HCT116 (cell line): ENCODE data around the gene UBAP1L. TPM values are rescaled to one million over a fixed set of nuclear protein-coding genes. Genes with fewer than 3 reads are reported as not detected.

ENCODE experiments used
- ATAC-seq: fragments of 200-7000 bp; cut with Tn5 transposase; 2 replicates; pipeline ENCODE4 v1.9.1; 2020; ENCODE audit warnings: mild to moderate bottlenecking, moderate library complexity
- BruUV-seq: library from RNA; stranded (reverse); fragments of 400-500 nt; replicated peaks from 2 replicates; lab custom pipeline; 2021; lab: Mats Ljungman, UMichigan
- CTCF ChIA-PET: fragments of 300-600 bp; sonication (Branson Sonifier 250); formaldehyde crosslinking; loops from one replicate; lab custom pipeline; 2021; ENCODE audit warnings: antibody characterized with exemption; lab: Charles Lee
- POLR2A ChIA-PET: fragments of 300-600, 350-600 bp; sonication (Branson Sonifier 250); formaldehyde crosslinking; loops from one replicate; lab custom pipeline; 2021; ENCODE audit warnings: antibody characterized with exemption; lab: Charles Lee
- RAD21 ChIA-PET, 2 experiments: fragments of 300-600 bp; sonication (Branson Sonifier 250); formaldehyde crosslinking; loops; one replicate each; lab custom pipeline; 2023; ENCODE audit warnings: low total read pairs in 2 of 2; ENCODE audit not compliant: uncharacterized antibody in 2 of 2, unreplicated experiment in 2 of 2, low non-redundant PET in 1 of 2; lab: Charles Lee
- DNase-seq: peaks from one replicate; pipeline ENCODE4 v3.0.0-alpha.2; 2010; ENCODE audit warnings: low read depth, low spot score
- H2AFZ ChIP-seq: fragments of 200-600 bp; shearing (Covaris generic), sonication (generic); 2 replicates; pipeline ENCODE4 v1.6.1; 2017; ENCODE audit warnings: low read depth, mixed run types, mixed read lengths, antibody characterized with exemption, low read length; ENCODE audit not compliant: poor library complexity, severe bottlenecking
- H3K27ac ChIP-seq: 2 replicates; pipeline ENCODE4 v1.5.1; 2012; ENCODE audit warnings: low read depth, low read length
- H3K27me3 ChIP-seq: fragments of 200-600 bp; sonication (generic); 2 replicates; pipeline ENCODE4 v1.6.1; 2016; ENCODE audit warnings: mixed run types, low read length, mixed read lengths; ENCODE audit not compliant: insufficient read depth
- H3K36me3 ChIP-seq, 2 experiments: fragments of 200-500 bp in 1 of 2; fragments of 200-600 bp in 1 of 2; sonication (Bioruptor generic) in 1 of 2; sonication (generic) in 1 of 2; 2 replicates each; pipeline versions ENCODE4 v1.5.1 to v1.6.1; 2014 to 2016; ENCODE audit warnings: low read length in 2 of 2, inconsistent platforms in 1 of 2, mixed read lengths in 1 of 2, mixed run types in 1 of 2; ENCODE audit not compliant: insufficient read depth in 2 of 2, control insufficient read depth in 1 of 2
- H3K4me1 ChIP-seq, 2 experiments: fragments of 200-600 bp in 1 of 2; sonication (generic) in 1 of 2; 2 replicates each; pipeline versions ENCODE4 v1.5.1 to v1.6.1; 2012 to 2017; ENCODE audit warnings: low read length in 2 of 2, inconsistent platforms in 1 of 2, mild to moderate bottlenecking in 1 of 2, mixed read lengths in 1 of 2, mixed run types in 1 of 2, moderate library complexity in 1 of 2; ENCODE audit not compliant: insufficient read depth in 2 of 2, control insufficient read depth in 1 of 2
- H3K4me2 ChIP-seq: fragments of 200-600 bp; sonication (generic); 2 replicates; pipeline ENCODE4 v1.6.1; 2017; ENCODE audit warnings: mixed run types, low read length, mixed read lengths
- H3K4me3 ChIP-seq, 2 experiments: fragments of 200-600 bp in 1 of 2; sonication (generic) in 1 of 2; replicated peaks in 1 of 2; 2 replicates each; pipeline ENCODE4 v1.5.1; 2011 to 2016; ENCODE audit warnings: low read length in 2 of 2, control low read depth in 1 of 2, low read depth in 1 of 2, mild to moderate bottlenecking in 1 of 2, mixed read lengths in 1 of 2, mixed run types in 1 of 2
- H3K79me2 ChIP-seq: fragments of 200-600 bp; sonication (generic); 2 replicates; pipeline ENCODE4 v1.6.1; 2017; ENCODE audit warnings: mild to moderate bottlenecking, mixed run types, low read length, moderate library complexity, mixed read lengths; ENCODE audit not compliant: insufficient read depth
- H3K9ac ChIP-seq: fragments of 200-600 bp; sonication (generic); 2 replicates; pipeline ENCODE4 v1.6.1; 2016; ENCODE audit warnings: low read length, mixed read lengths
- H3K9me2 ChIP-seq: fragments of 200-600 bp; sonication (generic), shearing (Covaris generic); 2 replicates; pipeline ENCODE4 v1.6.1; 2017; ENCODE audit warnings: mixed run types, mild to moderate bottlenecking, moderate library complexity; ENCODE audit not compliant: insufficient read depth
- H3K9me3 ChIP-seq, 2 experiments: fragments of 200-500 bp in 1 of 2; fragments of 200-600 bp in 1 of 2; sonication (Bioruptor generic) in 1 of 2; sonication (generic) in 1 of 2; 2 replicates each; pipeline ENCODE4 v1.6.1; 2014 to 2017; ENCODE audit warnings: low read length in 2 of 2, mixed read lengths in 2 of 2, inconsistent platforms in 1 of 2, low read depth in 1 of 2, mild to moderate bottlenecking in 1 of 2, mixed run types in 1 of 2, moderate library complexity in 1 of 2; ENCODE audit not compliant: control insufficient read depth in 1 of 2, insufficient read depth in 1 of 2
- H4K20me1 ChIP-seq: fragments of 200-600 bp; sonication (generic), shearing (Covaris generic); 2 replicates; pipeline ENCODE4 v1.6.1; 2017; ENCODE audit warnings: mixed run types, mild to moderate bottlenecking, moderate library complexity; ENCODE audit not compliant: insufficient read depth
- CBX3 ChIP-seq: IDR thresholded peaks from 2 replicates; pipeline ENCODE4 v1.6.1; 2012; ENCODE audit warnings: low read depth
- ELF1 ChIP-seq: IDR thresholded peaks from 2 replicates; pipeline ENCODE4 v1.6.1; 2012; ENCODE audit warnings: low read depth, borderline replicate concordance
- EZH2 ChIP-seq: fragments of 200-600 bp; sonication (generic); IDR thresholded peaks from 2 replicates; pipeline ENCODE4 v1.6.1; 2017; ENCODE audit warnings: antibody characterized with exemption, mixed run types
- EZH2phosphoT487 ChIP-seq: fragments of 200-600 bp; IDR thresholded peaks from 2 replicates; pipeline ENCODE4 v1.6.1; 2018; ENCODE audit warnings: antibody characterized with exemption, borderline replicate concordance
- FOSL1 ChIP-seq: IDR thresholded peaks from 2 replicates; pipeline ENCODE4 v1.6.1; 2012; ENCODE audit warnings: low read depth
- JUND ChIP-seq: IDR thresholded peaks from 2 replicates; pipeline ENCODE4 v1.6.1; 2012
- POLR2A ChIP-seq: IDR thresholded peaks from 2 replicates; pipeline ENCODE4 v1.7.0; 2011; ENCODE audit warnings: borderline replicate concordance; ENCODE audit not compliant: insufficient read depth, insufficient read length; ENCODE audit errors: extremely low read depth
- POLR2AphosphoS5 ChIP-seq: IDR thresholded peaks from 2 replicates; pipeline ENCODE4 v1.6.1; 2011; ENCODE audit warnings: mild to moderate bottlenecking, low read depth, low read length, moderate library complexity
- SIN3A ChIP-seq: IDR thresholded peaks from 2 replicates; pipeline ENCODE4 v1.6.1; 2012; ENCODE audit warnings: low read depth
- SRF ChIP-seq: IDR thresholded peaks from 2 replicates; pipeline ENCODE4 v1.6.1; 2012; ENCODE audit warnings: low read depth
- ZFX ChIP-seq: fragments of 450-650 bp; IDR thresholded peaks from 2 replicates; pipeline ENCODE4 v1.6.1; 2017
- intact Hi-C: fragments of 100-400 bp; cut with micrococcal nuclease; formaldehyde crosslinking; loops from 2 replicates; pipeline ENCODE4 v1.10.0; 2022
- total RNA-seq: library from RNA; stranded (reverse); gene quantifications from one replicate; pipeline ENCODE4 v1.2.1, GENCODE V29; 2021; ENCODE audit not compliant: unreplicated experiment
- TF ChIP-seq, protein P1 (sequence below): IDR thresholded peaks from 2 replicates; pipeline ENCODE4 v1.6.1; 2012
- TF ChIP-seq, protein P2 (sequence below): IDR thresholded peaks from 2 replicates; pipeline ENCODE4 v1.6.1; 2011; ENCODE audit warnings: mild to moderate bottlenecking, low read length, moderate library complexity; ENCODE audit not compliant: insufficient replicate concordance; ENCODE audit errors: extremely low read depth
- TF ChIP-seq, protein P3 (sequence below): IDR thresholded peaks from 2 replicates; pipeline ENCODE4 v1.6.1; 2012

Gene UBAP1L
- total RNA-seq, 1 experiment from 2014 or later: 4.0 TPM

DNA sequence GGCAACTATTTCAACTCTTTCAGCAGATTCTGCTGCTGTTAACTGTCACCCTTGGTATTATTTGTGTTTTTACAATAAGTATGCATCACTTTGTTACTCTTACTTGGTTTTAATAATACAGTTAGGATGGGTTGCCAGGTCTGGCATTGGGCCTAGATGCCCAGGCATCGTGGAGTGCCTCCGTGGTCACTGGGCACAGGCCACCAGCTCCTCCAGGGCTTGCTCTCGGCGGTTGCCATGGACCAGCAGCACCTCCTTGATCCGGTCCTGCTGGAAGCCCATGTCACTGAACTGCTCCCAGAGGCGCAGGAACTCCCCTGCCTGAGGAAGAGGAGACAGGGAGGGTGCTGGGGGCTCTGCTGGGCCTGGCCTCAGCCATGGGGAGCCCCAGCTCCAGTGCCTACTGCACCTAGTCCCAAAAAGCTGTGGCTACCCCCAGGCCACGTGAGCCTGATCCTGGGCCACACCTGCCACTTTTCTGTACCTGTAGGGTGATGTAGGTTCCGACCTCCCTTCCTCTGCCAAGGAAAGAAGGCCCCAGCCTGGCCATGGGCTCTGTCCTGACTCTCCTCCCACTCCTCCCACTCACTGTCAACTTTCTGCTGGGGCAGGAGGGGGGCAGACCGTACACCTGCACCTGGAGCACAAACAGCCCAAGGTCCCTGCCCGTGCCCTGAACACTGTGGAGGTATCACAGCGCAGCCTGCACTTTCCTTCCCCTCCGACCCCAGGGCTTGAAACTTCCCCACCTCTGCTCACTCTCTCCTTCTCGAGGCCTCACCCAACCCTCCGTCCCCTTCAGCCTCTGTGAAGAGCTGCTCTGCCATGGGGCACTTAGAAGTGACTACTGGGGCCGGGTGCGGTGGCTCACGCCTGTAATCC is 21.8 kb downstream of the UBAP1L start (continued):
- TF ChIP-seq, protein P1, sequence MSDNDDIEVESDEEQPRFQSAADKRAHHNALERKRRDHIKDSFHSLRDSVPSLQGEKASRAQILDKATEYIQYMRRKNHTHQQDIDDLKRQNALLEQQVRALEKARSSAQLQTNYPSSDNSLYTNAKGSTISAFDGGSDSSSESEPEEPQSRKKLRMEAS: no peak
- TF ChIP-seq POLR2A: no peak
- no peak for TF ChIP-seq ZFX
- TF ChIP-seq EZH2phosphoT487: no peak
- TF ChIP-seq SIN3A: no peak
- TF ChIP-seq, protein P2, sequence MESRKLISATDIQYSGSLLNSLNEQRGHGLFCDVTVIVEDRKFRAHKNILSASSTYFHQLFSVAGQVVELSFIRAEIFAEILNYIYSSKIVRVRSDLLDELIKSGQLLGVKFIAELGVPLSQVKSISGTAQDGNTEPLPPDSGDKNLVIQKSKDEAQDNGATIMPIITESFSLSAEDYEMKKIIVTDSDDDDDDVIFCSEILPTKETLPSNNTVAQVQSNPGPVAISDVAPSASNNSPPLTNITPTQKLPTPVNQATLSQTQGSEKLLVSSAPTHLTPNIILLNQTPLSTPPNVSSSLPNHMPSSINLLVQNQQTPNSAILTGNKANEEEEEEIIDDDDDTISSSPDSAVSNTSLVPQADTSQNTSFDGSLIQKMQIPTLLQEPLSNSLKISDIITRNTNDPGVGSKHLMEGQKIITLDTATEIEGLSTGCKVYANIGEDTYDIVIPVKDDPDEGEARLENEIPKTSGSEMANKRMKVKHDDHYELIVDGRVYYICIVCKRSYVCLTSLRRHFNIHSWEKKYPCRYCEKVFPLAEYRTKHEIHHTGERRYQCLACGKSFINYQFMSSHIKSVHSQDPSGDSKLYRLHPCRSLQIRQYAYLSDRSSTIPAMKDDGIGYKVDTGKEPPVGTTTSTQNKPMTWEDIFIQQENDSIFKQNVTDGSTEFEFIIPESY: no peak

DNA sequence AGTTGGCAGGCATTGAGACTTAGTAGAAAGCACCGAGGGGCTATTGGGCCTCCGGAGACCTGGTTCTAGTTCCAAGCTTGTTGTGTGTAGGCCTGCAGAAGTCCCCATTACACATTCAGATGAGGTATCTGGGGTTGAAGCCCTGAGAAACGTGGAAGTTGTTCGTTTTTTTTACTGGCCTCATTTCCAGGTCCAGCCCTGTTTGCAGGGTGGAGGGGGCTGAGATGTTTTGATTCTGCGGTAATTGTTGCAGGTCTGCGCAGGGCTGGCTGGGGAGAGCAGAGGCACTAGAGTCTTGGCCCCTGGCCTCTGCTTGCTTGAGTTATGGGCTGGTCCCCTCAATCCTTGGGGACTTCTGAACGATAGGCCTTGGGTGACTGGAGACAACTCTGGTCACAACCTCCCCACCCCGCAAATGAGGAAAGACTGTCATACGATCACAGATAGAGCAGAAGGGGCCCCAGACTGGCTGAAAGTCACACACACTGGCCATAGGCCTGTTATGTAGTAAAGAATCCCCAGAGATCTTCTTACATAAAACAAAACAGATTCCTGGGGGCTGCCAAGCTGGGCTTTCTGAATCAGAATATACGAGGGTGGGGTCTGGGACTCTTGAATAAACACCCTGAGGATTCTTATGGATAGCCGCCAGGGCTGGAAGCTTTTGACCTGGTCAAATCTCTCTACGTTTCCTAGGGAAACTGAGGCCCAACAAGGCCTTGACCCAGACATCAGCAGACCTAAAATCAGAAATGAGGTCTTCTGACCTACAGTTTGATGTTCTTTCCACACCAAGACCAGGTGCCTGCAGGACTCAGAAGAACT is 22.8 kb downstream of the UBAP1L start:
- BruUV-seq: no TSS peak
- no peaks in the 10 kb centered on the region for H3K9me3 ChIP-seq
- H3K27ac ChIP-seq: no peak overlapping the region
- H3K4me2 ChIP-seq: no peak overlapping the region
- no peak overlapping the region for H3K4me3 ChIP-seq
- H3K9ac ChIP-seq: no peak overlapping the region
- CTCF ChIA-PET: interaction anchor here (0.7 kb wide), 1 partner anchor 9 kb away, joined by 3 read pairs; no protein-coding TSS in a partner anchor
- no peak for DNase-seq
- no peak for ATAC-seq
- H4K20me1 ChIP-seq: no peaks in the 10 kb centered on the region
- RAD21 ChIA-PET: no interaction called here
- no peaks in the 10 kb centered on the region for H3K36me3 ChIP-seq
- H2AFZ ChIP-seq: no peak overlapping the region
- H3K9me2 ChIP-seq: no peaks in the 10 kb centered on the region
- intact Hi-C loops: no loop called here
- H3K4me1 ChIP-seq: no peaks in the 10 kb centered on the region
- TF ChIP-seq, protein P3, sequence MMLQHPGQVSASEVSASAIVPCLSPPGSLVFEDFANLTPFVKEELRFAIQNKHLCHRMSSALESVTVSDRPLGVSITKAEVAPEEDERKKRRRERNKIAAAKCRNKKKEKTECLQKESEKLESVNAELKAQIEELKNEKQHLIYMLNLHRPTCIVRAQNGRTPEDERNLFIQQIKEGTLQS: no peak
- TF ChIP-seq ZFX (no peak), EZH2 (no peak), SRF (no peak), POLR2A (no peak), FOSL1 (no peak), CBX3 (no peak), ELF1 (no peak), JUND (no peak), SIN3A (no peak), POLR2AphosphoS5 (no peak)
- no peaks in the 10 kb centered on the region for H3K27me3 ChIP-seq
- no peaks in the 10 kb centered on the region for H3K79me2 ChIP-seq
- POLR2A ChIA-PET: no interaction called here
